ENCODE measurements around the gene MET. TPM values are rescaled to one million over a fixed set of nuclear protein-coding genes. Genes with fewer than 3 reads are reported as not detected.

Gene MET
- total RNA-seq, 2 donors from 2014 or later, result 0.18 TPM; not detected in 1

DNA sequence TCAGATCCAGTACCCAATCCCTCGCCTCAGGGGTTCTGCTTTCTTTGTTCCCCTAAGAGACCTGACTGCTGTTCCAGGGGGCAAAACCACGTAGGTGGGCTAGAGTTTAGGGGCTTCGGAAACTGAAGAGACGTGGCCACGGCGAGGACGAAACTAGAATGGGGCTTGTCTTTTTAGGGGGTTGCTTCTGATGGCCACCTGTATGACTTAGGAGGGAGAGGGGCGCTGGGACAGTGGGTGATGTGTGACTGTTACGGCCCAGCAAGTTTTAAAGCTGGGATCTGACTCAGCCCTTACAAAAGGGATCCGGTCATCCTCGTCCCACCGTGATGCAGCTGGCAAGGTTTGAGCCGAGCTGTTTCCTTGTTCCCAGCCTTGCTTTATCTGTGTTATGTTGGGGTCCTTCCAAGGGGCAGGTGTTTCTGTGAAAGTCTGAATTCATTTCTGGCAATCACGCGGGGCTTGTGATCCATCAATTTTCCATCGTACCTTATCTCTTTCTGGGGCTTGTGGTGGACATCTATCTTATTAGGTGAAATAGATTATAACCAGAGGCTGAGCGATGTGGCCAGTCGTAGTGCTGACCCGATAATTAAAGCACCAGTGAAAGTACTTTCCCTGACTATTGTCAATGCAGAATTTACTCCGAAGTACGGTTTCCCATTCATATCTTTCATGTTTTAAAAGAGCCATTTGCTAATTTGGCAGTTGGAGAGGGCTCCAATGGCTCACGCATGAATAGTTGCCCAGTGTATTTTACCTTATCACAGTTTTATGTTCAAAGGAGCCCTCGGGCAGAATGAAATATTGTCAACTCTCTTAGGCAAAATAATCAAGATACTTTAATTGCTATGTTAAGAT, 830 bp downstream of the MET start:
- no peaks in the 10 kb centered on the region for H3K9me3 ChIP-seq (ENCODE audit: control insufficient read depth, low read length, poor library complexity, severe bottlenecking)
- DNase-seq (no peak), ATAC-seq (no peak)
- Mint-ChIP-seq H3K27ac (no peak overlapping the region), H3K27me3 (peaks cover 72% of the 10 kb centered on the region), H3K4me3 (no peak overlapping the region), H3K4me1 (peaks cover 5% of the 10 kb centered on the region), H3K36me3 (ENCODE audit: low read depth) (no peaks in the 10 kb centered on the region)

DNA sequence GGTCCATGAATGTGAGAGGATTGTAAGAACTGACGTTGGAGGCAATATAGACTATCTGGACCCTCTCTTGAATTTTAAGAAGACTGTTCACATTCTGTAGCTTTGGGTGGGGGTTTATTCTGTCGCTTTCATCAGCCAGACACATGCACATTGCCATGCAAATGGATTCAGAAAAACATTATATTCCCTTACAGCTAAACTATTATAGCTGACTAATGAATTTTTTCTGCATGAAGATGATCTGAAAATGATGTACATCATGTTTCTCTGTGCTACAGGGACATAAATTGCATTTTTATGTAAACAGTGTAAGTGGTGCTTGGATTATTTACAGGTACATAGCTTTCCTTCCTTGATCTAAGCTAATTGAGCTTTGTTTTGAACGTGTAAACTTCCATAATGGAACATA, 1.5 kb downstream of the MET start:
- no peak overlapping the region for H3K27ac Mint-ChIP-seq
- no peak for ATAC-seq
- H3K4me3 Mint-ChIP-seq, result no peak overlapping the region
- no peak for DNase-seq
- peaks cover 5% of the 10 kb centered on the region for H3K4me1 Mint-ChIP-seq
- H3K27me3 Mint-ChIP-seq, result peaks cover 65% of the 10 kb centered on the region
- H3K9me3 ChIP-seq (ENCODE audit: control insufficient read depth, low read length, poor library complexity, severe bottlenecking), result no peaks in the 10 kb centered on the region
- no peaks in the 10 kb centered on the region for H3K36me3 Mint-ChIP-seq (ENCODE audit: low read depth)

DNA sequence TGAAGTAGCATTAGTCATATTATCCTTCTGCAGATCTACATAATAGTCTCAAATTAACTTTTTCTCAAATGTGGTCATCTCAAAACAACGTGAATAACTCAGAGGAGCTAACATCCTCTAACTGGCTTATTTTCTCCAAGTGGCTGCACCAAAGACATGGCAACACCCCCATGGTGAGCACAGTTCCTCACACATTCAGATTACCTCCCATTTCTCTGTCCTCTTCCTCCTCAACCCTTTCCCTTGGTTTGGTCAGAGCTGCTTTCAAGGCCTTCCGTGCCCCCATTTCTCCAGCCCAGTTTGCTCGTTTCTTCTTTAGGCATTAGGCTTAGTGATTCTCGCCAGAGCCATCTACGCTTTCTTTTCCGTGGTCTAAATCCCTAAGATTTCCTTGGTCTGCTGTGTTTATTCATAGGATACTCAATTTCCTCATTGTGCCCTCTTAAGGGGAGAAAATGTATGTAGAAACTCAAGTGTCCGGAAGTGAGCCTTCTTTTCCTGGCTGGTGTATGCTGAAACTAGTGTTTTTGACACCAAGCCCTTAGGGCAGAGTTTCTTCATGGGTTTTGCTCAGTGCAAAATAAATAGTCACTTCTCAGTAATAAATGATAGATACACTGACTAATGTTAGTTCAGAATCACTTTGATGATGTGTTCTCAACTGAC, 2.6 kb downstream of the MET start:
- Mint-ChIP-seq H3K4me1 (peaks cover 5% of the 10 kb centered on the region), H3K27me3 (peaks cover 53% of the 10 kb centered on the region), H3K36me3 (ENCODE audit: low read depth) (no peaks in the 10 kb centered on the region), H3K4me3 (no peak overlapping the region), H3K27ac (no peak overlapping the region)
- no peak for ATAC-seq
- DNase-seq, result no peak
- no peaks in the 10 kb centered on the region for H3K9me3 ChIP-seq (ENCODE audit: control insufficient read depth, low read length, poor library complexity, severe bottlenecking)

DNA sequence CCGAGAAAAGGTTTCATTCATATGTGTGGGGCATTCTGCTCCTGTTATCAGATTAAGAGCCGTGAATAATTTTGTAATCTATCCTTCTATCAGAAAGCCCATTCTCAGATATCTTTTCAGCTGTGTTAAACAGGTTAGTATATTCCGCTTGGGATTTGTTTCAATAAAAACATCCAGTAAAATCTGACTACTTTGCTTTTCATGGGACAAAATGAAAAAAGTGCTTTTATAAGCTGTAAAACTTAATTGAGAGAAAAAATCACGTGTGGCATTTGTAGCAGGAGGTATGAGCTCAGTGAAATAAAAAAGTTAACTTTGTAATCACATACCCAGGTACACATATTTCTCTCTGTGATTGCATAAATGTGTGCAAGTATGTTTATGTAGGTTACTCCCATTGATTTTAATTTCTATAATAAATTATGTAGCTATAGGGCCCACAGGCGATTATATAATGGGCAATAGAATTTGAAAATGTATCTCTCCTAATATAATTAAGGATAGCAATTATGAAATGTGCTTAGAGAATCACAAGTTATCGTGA, 3.9 kb downstream of the MET start:
- peaks cover 5% of the 10 kb centered on the region for H3K4me1 Mint-ChIP-seq
- no peaks in the 10 kb centered on the region for H3K9me3 ChIP-seq (ENCODE audit: control insufficient read depth, low read length, poor library complexity, severe bottlenecking)
- no peak overlapping the region for H3K4me3 Mint-ChIP-seq
- peaks cover 47% of the 10 kb centered on the region for H3K27me3 Mint-ChIP-seq
- no peaks in the 10 kb centered on the region for H3K36me3 Mint-ChIP-seq (ENCODE audit: low read depth)
- DNase-seq (no peak), ATAC-seq (no peak)
- no peak overlapping the region for H3K27ac Mint-ChIP-seq

DNA sequence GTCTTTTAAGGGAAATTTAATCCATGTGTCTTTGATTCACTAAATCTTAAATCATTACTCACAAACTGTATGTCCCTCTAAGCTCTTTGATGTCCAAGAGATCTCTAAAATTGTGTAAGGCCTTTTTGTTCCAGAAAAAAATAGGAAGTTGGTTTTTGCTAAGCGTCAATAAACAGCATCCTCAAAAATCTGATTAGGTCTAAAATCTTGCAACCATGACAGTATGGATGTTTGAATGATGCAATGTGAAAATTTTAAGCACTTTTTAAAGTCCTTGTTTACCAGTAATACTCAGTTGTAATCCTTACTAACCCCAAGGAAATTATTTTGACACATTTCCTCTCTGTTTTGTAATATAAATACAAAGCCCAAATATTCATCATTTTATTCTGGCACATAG, 6.8 kb downstream of the MET start:
- peaks cover 25% of the 10 kb centered on the region for H3K27me3 Mint-ChIP-seq
- H3K4me1 Mint-ChIP-seq, result no peaks in the 10 kb centered on the region
- no peak for DNase-seq
- no peaks in the 10 kb centered on the region for H3K9me3 ChIP-seq (ENCODE audit: control insufficient read depth, low read length, poor library complexity, severe bottlenecking)
- no peak overlapping the region for H3K4me3 Mint-ChIP-seq
- no peak overlapping the region for H3K27ac Mint-ChIP-seq
- ATAC-seq, result no peak
- no peaks in the 10 kb centered on the region for H3K36me3 Mint-ChIP-seq (ENCODE audit: low read depth)

DNA sequence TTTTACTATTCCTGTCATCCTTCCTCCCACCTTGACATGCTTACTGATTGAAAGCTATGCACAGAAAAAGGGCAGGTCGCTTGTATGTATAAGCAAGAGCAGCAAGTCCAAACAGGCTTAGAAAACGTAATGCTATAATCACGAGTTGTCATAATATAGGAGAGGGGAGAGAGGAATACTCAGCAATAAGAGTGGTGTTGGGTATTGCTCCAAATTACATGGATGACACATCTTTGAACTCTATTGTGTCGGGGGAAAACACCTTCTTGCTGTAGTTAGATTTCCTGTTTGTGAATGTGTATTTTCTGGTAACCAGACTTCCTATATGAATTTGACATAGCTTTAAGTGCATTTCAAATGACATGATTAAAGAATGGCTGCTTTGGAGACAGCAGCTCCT, 7.5 kb downstream of the MET start:
- H3K4me1 Mint-ChIP-seq, result no peaks in the 10 kb centered on the region
- H3K4me3 Mint-ChIP-seq, result no peak overlapping the region
- H3K9me3 ChIP-seq (ENCODE audit: control insufficient read depth, low read length, poor library complexity, severe bottlenecking), result no peaks in the 10 kb centered on the region
- H3K27ac Mint-ChIP-seq, result no peak overlapping the region
- H3K27me3 Mint-ChIP-seq, result peaks cover 25% of the 10 kb centered on the region
- H3K36me3 Mint-ChIP-seq (ENCODE audit: low read depth), result no peaks in the 10 kb centered on the region
- ATAC-seq (no peak), DNase-seq (no peak)

DNA sequence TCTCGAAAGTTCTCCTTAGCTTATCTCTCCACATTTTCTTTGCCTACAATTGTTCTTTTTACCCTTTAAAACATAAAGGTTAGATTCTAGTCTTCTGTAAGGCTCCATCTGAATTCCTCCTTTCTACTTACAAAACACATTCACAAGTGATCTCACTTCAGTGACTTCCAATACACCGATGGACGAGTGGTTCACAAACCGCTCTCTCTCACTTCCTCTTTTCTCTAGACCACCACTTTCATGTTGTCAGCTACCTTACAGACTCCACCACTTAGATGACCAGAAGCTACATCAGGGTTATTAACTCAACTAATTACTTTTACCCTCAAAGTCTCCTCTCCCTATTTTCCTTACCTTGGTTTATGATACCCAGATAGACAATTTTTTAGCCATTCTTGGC, 11.8 kb downstream of the MET start:
- no peaks in the 10 kb centered on the region for H3K4me1 Mint-ChIP-seq
- no peak for DNase-seq
- ATAC-seq, result no peak
- H3K27me3 Mint-ChIP-seq, result peaks cover 32% of the 10 kb centered on the region
- no peak overlapping the region for H3K4me3 Mint-ChIP-seq
- no peaks in the 10 kb centered on the region for H3K36me3 Mint-ChIP-seq (ENCODE audit: low read depth)
- no peak overlapping the region for H3K27ac Mint-ChIP-seq
- no peaks in the 10 kb centered on the region for H3K9me3 ChIP-seq (ENCODE audit: control insufficient read depth, low read length, poor library complexity, severe bottlenecking)

DNA sequence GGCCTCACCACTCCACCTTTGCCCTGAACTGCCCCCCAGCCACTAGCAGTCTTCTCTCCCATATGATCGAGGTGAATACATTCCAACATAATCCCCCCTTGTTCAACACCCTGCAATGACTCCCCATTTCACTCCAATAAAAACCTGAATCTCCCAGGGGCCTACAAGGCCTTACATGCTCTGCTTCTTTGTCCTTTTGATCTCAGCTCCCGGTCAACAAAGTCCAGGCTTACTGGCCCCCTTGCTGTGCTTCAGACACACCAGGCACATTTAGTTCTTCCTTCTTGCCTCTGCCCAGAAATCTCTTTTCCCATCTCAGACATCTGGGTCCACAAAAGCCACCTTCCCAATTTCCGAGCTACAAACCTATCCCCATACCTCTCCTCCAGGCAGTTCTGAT, 14.0 kb downstream of the MET start:
- ATAC-seq (no peak), DNase-seq (no peak)
- no peak overlapping the region for H3K4me3 Mint-ChIP-seq
- H3K9me3 ChIP-seq (ENCODE audit: control insufficient read depth, low read length, poor library complexity, severe bottlenecking), result no peaks in the 10 kb centered on the region
- H3K27me3 Mint-ChIP-seq, result peaks cover 32% of the 10 kb centered on the region
- H3K36me3 Mint-ChIP-seq (ENCODE audit: low read depth), result no peaks in the 10 kb centered on the region
- H3K4me1 Mint-ChIP-seq, result no peaks in the 10 kb centered on the region
- no peak overlapping the region for H3K27ac Mint-ChIP-seq

DNA sequence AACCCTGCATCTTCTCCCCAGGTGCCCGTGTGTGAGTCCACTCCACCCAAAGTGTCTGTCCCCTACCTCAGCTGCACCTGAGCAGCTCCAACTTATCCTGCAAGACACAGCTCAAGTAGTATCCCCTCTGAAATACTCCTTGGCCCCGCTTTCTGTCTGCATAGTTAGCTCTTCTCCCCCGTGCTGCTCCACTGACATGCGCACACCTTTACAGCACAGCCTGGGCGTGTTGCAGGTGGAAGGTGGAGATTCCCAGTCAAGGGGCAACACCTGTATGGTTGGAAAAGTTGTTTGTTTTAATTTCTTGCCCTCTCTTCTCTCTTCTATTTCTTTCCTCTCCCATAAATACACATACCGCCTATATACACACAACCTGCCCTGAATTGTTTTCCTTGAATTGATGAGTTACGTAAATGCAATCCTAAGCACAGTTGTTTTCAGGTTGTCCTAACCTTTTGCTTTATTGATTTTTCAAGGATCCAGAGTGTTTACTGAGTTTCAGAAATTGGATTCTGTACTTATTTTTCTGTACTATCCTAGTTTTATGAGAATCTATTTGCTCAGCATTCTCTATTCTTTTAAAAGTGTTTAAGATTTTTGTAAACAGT, 14.9 kb downstream of the MET start:
- Mint-ChIP-seq H3K27me3 (peaks cover 32% of the 10 kb centered on the region), H3K27ac (no peak overlapping the region), H3K4me3 (no peak overlapping the region), H3K4me1 (no peaks in the 10 kb centered on the region), H3K36me3 (ENCODE audit: low read depth) (no peaks in the 10 kb centered on the region)
- H3K9me3 ChIP-seq (ENCODE audit: control insufficient read depth, low read length, poor library complexity, severe bottlenecking), result no peaks in the 10 kb centered on the region
- DNase-seq, result no peak
- no peak for ATAC-seq

DNA sequence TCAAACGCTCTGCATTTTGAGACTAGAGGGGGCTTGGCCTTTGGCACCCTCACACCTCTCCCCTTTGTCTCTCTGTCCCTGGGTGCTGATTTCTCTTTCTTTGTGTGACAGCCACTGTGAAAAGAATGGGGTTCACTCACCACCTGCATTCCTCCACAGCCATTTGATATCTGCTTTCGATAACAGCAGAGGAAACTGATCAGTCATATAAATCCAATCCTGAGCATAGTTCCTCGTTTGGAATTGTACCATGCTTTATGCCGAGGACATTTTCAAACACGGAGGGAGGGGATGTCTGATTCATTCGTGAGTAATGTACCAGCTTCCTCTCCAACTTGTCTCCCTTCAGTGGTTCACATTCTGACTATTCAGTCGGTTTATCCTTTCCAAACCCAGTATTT, 15.8 kb downstream of the MET start:
- Mint-ChIP-seq H3K4me3 (no peak overlapping the region), H3K4me1 (no peaks in the 10 kb centered on the region), H3K27ac (no peak overlapping the region), H3K27me3 (peaks cover 32% of the 10 kb centered on the region), H3K36me3 (ENCODE audit: low read depth) (peaks cover 2% of the 10 kb centered on the region)
- ATAC-seq (no peak), DNase-seq (no peak)
- no peaks in the 10 kb centered on the region for H3K9me3 ChIP-seq (ENCODE audit: control insufficient read depth, low read length, poor library complexity, severe bottlenecking)

DNA sequence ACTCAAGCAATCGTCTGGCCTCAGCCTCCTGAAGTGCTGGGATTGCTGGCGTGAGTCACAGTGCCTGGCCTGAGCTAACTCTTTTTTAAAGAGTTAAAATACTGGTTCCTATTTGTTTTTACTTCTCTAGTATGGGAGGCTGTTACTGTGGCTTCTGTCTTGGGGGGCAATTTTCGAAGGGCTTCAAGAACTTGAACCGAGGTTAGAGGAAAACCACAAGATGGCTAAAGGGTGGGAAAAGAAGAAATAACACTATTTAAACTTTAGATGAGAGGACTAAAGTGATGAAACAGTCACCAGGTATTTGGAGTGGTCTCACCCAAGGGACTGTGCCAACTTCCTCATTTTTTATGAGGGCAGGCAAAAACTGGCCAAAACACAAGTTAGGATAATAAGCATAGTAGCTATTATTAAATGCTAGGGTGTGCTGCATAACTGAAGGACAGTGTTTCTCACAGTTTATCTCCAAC, 17.8 kb downstream of the MET start:
- Mint-ChIP-seq H3K4me1 (no peaks in the 10 kb centered on the region), H3K36me3 (ENCODE audit: low read depth) (peaks cover 2% of the 10 kb centered on the region), H3K27me3 (peaks cover 31% of the 10 kb centered on the region), H3K4me3 (no peak overlapping the region), H3K27ac (no peak overlapping the region)
- no peaks in the 10 kb centered on the region for H3K9me3 ChIP-seq (ENCODE audit: control insufficient read depth, low read length, poor library complexity, severe bottlenecking)
- ATAC-seq (no peak), DNase-seq (no peak)

DNA sequence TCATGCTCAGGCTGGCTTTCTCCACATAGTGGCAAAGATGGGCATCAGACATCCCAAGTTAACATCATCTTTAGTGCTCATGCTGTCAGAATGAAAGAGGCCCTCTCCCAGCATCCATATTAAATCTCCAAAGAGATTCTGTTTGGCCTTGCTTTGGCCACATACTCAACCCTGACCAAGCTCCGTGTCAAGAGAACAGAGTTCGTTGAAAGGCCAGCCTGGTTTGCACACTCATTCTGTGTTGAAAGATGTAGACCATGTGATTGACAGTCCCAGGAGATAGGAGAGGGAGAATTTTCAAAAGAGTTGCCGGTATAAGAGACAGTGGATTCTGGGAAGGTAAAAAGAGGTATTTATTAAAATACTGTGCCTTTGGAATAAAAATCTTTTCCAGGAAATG, 19.7 kb downstream of the MET start:
- H3K9me3 ChIP-seq (ENCODE audit: control insufficient read depth, low read length, poor library complexity, severe bottlenecking), result no peaks in the 10 kb centered on the region
- Mint-ChIP-seq H3K36me3 (ENCODE audit: low read depth) (peaks cover 2% of the 10 kb centered on the region), H3K4me1 (no peaks in the 10 kb centered on the region), H3K4me3 (no peak overlapping the region), H3K27ac (no peak overlapping the region), H3K27me3 (peaks cover 16% of the 10 kb centered on the region)
- no peak for DNase-seq
- ATAC-seq, result no peak

Data from T-helper 17 cell (primary cell).